Stimulated activated CD8-positive, alpha-beta memory T cell treated with anti-CD3 and anti-CD28 coated beads, Interleukin-4, amount 100 ng/mL, for 24 hours (primary cell): Measurements from ENCODE around the gene ANK3.

Source experiments
- DNase-seq: peaks from one replicate; pipeline ENCODE4 v3.0.0-alpha.2; 2020; ENCODE audit warnings: low read depth

The ANK3 gene

DNA sequence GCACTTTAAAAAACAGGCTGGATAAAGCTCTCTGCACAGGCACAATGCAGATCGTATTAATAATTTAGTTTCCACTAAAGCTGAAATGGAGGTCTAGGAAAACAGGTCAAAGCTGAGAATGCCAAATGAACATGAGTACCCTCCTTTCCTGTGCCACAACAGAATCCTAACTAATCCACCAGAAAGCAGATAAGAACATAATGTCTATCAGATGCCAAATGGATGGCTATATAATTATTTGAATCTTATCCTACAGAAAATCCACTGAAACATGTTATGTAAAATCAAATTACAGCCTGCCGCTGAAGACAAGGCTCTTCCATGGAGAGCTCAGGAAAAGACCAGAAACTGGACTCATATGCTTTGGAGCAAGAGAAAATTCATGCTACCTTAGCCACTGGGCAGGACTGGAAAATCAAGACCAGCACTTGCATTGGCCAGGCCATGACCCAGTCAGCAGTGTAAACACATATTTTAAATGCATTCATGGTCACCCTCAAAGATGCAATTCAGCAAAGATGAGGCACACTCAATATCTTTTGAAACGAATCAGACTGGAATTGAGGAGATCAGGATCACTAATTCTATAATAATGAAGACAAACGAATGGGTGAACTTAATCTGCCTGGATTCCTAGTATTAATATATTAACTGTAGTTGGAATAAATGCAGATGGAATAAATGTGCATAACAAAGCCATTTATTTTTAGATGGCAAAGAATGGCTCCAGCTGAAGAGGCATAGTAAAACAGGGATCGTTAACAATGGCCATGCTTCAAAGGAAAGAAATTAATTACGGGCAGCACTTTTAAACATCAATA is 13.2 kb downstream of the ANK3 start:
- no peak for DNase-seq

DNA sequence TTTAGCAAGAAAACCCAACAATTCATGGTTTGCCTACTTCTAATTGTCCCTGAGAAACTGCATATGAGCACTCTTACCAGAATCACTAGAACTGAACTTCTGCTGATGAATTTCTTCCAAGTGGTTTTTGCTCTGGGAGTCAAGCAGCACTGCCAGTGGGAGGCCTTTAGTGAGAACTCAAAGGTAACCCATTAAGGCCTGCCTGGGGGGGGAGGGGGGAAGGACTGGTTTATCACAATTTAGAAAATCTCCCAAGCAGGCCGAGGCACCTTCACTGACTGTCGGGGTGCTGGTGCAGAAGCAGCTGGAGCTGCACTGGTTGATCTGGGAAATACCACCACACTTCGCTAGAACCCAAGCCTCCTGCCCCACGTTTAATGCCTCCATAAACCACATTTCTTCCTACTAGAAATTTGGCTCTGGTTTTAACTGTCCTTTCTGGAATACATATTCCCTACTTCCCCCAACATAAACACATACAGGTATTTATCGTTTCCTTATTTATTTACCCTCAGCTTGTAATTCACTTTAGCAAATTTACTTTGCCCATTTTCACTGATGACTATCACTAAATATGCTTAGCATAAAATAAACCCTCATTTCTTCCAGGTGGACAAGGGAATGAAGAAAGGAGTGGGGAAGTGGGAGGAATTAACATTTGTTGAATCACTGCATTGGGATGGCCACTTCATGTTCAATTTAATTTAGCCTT is 14.2 kb downstream of the ANK3 start:
- no peak for DNase-seq

DNA sequence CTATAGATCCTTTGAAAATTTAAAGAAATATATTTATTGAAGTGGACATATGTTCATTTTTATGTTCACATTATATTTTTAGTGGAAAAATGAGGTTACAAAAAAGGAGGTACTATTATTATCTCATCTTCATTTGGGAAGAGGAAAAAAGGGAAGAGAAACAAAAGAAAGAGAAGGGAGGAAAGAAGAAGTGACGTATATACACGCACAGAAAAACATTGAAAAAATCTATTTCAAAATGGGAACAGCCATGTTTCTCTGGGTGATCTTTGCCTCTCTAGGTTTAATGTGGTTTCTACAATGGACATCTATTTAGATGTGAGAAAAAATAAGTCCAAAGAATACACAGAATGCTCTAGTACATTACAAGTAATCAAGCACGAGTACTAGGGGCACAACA is 14.8 kb downstream of the ANK3 start:
- DNase-seq, result no peak

DNA sequence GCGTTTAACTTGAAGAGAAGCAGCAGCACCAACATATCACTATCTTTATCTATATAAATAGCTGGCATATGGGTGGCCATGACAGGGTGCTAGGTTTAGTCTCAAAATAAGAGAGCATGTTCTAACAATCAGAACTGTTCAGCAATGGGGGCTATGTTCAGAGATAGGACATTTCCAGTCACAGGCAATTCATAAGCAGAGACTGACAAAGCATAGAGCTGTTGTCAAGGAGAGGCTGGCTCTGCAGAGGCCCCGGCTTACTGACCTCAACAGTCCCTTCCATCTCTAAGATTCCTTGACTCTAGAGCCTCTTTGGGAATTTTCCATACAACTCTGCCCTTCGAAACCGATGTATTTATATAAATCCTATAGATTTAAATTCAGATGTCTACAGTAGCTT is 17.2 kb downstream of the ANK3 start:
- no peak for DNase-seq

- no peak for DNase-seq
Measured at GRCh38 chr10:60369547-60369930, 20.1 kb downstream of the ANK3 start.

- no peak for DNase-seq
Measured at GRCh38 chr10:60368875-60369546, 20.7 kb downstream of the ANK3 start.

DNA sequence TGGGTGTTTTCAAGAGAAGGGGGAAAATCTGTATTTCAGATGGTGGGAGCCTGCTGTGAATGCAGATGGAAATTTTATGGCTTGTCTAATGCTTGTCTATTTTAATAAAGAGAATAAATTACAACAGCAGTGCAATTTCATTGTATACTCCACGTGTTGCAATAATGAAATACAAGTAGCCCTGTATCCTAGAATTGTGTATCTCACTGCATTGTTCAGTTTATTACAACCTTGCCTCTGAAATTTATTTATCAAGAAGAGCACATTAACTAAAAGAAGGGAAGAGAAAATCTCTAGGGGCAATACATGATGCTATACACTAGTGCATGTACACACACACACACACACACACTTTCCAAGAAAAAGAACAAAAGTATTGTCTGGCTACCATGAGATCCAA is 21.8 kb downstream of the ANK3 start:
- DNase-seq, result no peak

- no peak for DNase-seq
Measured at GRCh38 chr10:60367431-60367830, 22.2 kb downstream of the ANK3 start.

DNA sequence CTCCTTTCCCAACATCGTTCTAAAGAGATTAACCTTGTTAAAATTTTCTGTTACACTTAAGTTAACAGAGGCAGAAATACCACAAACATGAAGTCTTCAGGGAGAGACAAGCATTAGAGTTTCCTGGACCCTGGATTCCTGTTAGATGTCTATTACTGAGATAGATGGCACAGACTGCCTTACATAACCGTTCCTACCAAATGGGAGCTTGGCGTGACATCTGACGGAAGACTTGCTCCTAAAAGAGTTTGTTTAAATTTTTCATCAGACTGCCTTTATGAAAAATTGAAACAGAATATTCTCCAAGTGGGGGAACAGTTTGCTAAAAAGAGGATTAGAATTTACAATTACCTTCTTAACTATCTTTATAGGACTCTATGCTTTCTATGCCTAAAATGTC is 22.7 kb downstream of the ANK3 start:
- DNase-seq, result no peak

DNA sequence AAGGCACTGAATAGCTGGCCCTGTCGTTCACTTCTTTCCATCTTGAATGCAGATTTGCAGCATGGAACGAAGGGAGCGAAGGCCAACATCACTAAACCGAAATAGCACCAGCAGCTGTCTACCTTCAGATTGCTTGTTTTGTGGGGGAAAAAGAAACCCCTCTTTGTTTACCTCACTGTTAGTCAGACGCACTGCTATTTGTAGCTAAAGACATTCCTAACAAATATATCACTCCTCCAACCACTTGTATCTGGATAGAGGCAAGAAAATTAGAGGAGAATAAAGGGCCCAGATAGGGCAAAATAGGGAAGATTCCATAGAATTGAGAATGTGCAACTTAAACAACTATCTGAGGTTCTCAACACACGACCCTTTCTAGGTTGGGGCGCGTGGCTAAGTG is 26.5 kb downstream of the ANK3 start:
- DNase-seq, result no peak

- DNase-seq, result no peak
Measured at GRCh38 chr10:60362461-60362860, 27.2 kb downstream of the ANK3 start.

- no peak for DNase-seq
Measured at GRCh38 chr10:60359066-60359465, 30.6 kb downstream of the ANK3 start.

GRCh38 chr10:60358282-60358681 is 31.4 kb downstream of the ANK3 start:
- DNase-seq, result no peak

DNA sequence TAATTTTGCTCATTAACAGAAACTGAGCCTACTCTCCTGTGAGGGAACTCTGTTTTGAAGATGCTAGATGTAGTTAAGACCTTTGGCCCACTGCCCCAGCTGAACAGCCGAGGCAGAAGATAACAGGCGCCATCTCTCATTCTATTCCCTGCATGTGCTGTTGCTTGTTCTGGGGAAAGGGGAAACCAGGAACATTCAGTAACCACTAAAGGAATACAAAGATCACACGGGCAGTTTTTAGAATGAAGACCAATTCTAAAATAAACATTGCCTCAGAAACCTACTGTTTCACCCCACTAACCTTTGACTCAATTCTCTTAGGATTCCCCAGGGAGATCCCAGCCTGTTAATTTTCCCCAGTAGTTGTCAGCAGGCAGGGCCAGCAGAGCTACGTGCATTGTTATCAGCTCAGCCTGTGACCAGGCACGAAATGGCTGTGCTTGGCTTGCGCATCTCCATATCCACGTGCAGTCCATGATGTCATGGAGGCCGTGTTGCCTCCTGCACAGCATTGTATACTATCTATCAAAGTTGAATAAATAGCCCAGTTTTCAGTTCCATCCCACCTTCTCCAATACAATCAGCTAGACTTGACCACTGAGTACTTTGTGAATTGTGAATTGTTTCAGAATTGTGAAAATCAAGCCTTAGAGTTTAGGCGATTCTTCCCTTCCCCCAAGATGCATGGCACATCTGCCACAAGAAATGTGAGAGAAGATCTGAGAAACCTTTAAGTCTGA is 36.0 kb downstream of the ANK3 start:
- DNase-seq, result no peak

DNA sequence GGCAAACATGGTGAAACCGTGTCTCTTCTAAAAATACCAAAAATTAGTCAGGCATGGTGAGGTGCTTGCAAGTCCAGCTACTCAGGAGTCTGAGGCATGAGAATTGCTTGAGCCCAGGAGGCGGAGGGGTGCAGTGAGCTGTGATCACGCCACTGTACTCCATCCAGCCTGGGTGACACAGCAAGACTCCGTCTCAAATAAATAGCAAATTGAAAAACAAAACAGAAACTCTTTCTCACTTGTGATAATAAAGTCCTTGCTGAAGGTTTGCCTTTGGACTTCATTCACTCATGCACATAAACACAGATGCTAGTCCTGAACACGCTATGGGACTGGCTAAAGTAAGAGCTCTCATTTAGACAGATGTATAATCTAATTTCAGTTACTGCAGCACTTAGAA is 37.6 kb downstream of the ANK3 start:
- no peak for DNase-seq

GRCh38 chr10:60351191-60351853 is 38.4 kb downstream of the ANK3 start:
- DNase-seq, result no peak

GRCh38 chr10:60350400-60350799 is 39.3 kb downstream of the ANK3 start:
- DNase-seq, result no peak

DNA sequence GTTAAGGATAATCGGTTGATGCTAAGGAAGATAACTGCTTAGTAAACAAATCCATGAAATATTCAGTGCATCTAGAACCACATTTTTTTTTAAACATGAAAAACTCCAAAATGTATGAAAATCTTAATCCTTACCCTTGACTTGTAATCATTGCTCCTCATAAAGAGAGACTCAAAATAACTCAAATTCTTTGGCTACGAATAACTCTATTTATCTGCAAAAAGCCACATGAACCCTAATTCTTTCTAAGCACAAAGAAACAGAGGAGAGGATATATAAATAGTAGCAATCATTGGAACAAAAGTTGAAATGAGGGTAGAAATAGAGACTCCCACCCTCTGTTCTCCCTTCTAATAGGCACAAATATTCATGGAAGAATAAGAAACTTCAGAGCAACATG is 40.2 kb downstream of the ANK3 start:
- no peak for DNase-seq

- DNase-seq, result no peak
Measured at GRCh38 chr10:60348982-60349381, 40.7 kb downstream of the ANK3 start.

DNA sequence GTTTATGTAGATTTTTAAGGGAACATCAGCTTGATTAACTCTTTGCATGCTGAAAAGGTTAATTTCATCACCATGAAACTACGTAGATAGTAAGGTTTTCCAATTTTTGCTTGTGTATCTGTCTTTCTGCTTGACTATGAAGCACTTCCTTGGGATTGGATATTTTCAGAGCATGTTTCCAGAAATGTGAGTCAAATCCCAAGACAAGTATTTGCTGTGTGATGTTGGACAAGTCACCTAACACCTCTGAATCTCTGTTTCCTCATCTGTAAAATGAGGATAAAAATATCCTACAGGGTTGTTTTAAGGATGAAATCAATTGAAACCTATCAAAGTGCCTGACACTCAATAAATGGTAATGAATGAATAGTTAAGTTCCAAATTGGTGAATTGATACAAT is 42.4 kb downstream of the ANK3 start:
- no peak for DNase-seq

GRCh38 chr10:60346661-60347060 is 43.0 kb downstream of the ANK3 start:
- no peak for DNase-seq

GRCh38 chr10:60343254-60343653 is 46.4 kb downstream of the ANK3 start:
- no peak for DNase-seq
